ENCODE data around the gene STAM.

The STAM gene

DNA sequence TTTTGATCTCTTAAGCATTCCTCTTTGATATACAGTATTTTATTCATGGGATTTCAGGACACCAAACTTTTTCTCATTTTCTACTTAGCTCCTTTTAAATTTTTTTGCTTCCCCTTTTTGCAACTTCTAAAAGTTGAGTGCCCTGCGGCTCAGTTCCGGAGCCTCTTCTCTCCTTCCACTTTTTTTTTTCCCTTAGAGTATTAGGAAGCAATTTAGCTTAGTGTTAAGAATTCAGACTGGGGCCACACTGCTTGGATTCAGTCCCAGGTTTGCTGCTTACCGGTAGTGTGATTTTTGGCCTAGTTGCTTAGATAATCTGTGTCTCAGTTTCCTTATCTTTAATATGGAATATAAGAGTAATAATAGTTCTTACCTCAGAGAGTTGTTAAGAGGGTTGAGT, 3.4 kb downstream of the STAM start:
- DNase-seq = no peak

DNA sequence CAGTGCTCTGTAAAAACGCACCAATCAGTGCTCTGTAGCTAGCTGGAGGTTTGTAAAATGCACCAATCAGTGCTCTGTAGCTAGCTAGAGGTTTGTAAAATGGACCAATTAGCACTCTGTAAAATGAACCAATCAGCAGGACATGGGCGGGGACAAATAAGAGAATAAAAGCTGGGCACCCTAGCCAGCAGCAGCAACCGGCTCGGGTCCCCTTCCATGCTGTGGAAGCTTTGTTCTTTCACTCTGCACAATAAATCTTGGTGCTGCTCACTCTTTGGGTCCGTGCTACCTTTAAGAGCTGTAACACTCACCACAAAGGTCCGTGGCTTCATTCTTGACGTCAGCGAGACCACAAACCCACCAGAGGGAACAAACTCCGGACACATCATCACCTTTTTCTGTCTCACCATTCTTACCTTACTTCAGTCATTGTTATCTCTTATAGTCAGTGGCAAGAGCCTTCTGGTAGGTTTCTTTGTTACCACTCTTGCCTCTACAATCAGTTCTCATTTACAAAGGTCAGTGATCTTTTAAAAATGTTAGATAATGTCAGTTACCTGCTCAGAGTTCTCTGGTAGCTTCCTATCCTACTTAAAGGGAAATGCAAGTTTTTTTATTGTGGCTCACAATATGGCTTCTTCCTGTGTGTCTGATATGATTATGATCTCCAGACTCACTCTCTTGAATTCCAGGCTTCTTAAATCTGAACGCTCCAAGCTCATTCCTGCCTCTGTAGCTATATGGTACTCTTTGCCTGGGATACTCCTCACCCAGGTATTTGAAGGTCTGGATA, 4.5 kb downstream of the STAM start:
- DNase-seq = no peak

DNA sequence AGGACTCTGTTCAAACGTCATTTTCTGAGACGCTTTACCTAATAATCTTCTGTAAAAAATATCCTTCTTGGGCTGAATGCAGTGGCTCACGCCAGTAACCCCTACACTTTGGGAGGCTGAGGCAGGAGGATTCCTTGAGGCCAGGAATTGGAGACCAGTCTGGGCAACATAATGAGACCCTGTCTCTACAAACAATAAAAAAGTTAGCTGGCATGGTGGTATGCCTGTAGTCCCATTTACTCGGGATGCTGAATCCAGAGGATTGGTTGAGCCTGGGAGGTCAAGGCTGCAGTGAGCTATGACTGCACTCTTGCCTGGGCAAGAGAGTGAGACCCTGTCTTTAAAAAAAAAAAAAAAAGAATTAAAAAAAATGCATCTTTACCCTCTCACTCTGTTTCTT, 5.1 kb downstream of the STAM start:
- no peak for DNase-seq

DNA sequence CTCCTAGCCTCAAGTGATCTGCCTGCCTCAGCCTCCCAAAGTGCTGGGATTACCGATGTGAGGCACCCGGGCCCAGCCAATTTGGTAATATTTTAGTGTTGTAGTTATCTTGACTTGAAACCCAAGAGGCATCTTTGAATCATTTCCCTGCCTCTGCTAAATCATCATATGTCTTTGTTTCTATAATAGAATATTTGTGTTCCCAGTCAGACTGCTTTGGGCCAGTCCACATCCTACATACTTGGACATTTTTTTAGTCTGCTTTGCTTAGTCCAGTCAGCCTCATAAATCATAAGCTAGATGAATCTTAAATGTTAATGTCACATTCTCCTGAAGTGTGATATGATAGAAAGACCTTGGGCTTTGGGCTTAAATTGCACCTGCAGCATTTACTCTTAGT, 5.9 kb downstream of the STAM start:
- DNase-seq = no peak

DNA sequence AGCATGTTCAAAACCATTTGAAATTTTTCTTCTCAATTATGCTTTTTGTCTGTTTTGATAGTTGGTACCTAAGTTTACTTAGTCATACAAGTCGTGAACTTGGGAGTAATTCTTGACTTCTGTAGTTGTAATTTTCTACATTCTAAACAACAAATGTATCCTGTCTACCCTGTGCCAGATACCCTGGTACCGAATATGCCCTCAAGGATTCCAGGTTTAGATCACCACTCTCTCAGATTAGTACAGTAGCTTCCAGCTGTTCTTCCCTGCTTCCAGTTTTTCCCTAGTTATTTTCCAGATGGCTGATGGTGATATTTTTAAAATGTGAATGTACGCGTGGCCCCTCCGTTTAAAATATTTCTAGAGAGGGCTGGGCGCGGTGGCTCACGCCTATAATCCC, 6.5 kb downstream of the STAM start:
- no peak for DNase-seq

DNA sequence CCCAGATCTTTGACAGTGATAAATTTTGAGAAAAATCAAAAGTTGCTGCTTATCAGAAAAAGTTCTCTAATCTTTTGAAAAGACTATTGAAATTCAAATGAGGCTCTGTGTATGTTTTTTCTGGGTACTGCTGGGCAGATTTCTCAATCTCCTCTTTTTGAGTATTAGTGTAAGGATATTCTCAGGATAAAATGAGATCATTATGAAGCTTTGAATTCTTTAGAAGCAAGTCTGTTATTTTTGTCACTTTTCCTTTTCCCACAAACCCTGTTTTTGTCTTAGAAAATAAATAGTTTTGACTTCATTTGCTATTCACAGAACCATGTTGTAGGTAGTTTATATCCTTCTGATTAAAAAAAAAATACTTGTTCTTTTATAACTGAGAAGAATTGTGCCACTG, 7.9 kb downstream of the STAM start:
- no peak for DNase-seq

DNA sequence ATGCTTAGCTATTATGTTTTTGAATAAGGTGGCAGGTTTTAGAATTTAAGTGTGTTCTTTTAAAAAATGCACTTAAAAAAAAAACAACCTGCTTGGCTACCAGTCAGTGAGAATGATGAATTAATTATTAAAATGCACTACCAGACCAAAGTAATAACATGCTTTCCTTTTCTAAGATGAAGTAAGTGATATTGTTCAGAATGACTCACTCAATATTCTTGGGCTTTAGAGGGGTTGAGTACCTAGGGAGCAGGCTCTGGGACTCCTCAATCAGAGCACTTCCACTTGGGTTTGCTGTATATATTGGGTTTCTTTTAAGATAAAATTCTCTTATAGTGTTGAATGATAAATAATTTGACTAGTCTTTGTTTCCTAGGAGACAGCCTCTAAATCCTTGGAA, 8.6 kb downstream of the STAM start:
- DNase-seq = no peak

DNA sequence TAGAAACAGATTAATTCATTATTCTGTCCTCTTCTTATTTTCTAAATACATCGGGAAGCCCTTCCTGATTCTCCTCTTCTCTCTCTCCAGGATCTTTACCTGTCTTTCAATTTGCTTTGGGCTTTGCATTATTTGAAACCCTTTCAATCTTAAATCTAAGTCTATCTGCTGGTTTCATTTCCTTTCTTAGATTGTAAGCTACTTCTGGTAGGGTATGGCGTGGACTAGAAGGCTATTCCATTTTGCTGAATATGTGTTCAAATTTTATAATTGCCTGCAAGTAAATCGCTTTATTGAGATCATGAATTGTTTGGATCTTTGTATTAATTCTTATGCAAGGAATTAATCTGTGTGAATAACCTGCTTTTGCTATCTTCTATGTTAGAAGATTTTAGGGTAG, 11.1 kb downstream of the STAM start:
- no peak for DNase-seq

DNA sequence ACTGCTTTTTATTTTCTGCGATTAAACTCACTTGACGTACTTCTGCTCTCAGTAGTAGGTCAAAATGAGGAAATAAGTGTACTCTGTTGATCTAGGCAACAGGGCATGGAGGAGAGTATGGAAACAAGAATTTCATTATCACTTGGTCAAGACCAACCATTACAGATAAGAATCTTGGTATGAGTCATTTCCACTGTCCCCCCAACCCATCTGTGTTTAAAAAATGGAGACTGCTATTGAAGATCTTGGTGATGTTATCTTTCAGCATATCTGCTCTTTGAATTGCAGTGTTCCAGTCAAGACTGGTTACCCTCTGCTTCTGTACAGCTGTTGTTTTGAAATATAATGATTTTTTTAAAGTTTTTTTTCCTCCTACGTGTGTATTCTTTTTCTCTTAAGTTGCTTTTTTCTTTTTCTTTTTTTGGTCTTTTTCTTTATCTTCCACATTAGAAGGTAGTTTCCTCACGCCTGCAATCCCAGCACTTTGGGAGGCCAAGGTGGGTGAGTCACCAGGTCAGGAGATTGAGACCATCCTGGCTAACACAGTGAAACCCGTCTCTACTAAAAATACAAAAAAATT, 11.7 kb downstream of the STAM start:
- no peak for DNase-seq

DNA sequence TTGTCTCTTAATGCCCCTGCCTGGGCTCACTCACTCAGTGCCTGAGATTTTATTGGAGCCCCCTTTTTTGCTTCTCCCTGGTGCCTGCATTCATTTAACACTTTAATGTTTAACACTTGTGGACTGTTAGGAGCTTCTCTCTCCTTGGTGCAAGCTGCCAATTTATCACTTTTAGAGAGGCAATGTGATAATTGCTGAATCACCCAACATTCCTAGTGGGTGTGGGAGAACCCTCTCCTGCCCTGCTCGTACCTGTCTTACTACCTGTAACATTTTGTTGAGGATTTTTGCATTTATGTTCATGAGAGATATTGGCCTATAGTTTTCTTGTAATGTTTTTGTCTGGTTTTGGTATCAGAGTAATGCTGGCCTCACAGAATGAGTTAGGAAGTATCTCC, 13.2 kb downstream of the STAM start:
- DNase-seq = no peak

DNA sequence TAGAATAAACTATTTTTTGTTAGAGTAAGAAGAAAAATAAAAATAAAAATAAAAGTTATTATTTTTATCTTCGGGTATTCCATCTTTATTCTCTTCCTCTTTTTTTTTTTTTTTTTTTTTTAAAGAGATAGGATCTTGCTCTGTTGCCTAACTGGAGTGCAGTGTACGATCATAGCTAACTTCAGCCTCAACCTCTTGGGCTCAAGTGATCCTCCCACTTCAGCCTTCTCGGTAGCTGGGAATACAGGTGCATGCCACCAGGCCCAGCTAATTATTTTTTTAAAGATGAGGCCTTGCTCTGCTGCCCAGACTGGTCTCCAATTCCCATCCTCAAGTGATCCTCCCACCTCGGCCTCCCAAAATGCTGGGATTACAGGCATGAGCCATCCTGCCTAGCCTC, 15.4 kb downstream of the STAM start:
- no peak for DNase-seq

DNA sequence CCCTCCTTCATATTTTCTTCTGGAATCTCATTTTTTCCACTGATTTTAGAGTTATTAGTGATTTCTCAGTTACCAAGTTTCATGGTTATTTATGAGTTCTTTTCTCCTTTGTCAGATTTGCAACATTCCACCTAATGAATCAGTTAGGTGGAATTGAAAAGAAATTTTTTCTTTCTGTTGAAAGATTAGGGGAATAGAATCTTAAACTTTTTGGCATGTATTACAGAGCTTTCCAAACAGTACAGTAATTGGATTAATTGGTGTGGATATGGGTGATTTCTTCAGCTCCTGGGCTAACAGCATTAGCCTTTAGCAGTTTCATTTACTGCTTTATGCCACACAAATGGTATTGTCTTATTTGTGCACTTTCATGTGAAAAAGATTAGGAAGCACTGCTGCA, 17.0 kb downstream of the STAM start:
- DNase-seq = no peak

DNA sequence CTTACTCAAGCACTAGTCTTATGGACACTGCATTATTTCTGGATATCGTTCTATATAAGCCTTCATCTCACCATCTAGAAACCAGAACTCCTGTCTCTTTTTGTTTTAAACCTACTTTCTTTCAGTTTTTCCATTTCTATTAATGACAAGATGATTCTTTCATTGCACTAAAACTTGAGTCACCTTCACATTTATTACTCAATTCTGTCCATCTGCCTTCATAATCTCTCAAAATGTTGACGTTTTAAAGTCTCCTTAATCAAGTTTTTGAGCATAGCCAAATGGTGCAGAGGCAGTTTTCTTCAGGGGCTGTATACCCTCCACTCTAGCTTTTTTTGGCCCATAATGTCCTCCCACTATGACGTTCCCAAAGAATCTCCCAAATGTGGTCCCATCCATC, 17.6 kb downstream of the STAM start:
- no peak for DNase-seq

DNA sequence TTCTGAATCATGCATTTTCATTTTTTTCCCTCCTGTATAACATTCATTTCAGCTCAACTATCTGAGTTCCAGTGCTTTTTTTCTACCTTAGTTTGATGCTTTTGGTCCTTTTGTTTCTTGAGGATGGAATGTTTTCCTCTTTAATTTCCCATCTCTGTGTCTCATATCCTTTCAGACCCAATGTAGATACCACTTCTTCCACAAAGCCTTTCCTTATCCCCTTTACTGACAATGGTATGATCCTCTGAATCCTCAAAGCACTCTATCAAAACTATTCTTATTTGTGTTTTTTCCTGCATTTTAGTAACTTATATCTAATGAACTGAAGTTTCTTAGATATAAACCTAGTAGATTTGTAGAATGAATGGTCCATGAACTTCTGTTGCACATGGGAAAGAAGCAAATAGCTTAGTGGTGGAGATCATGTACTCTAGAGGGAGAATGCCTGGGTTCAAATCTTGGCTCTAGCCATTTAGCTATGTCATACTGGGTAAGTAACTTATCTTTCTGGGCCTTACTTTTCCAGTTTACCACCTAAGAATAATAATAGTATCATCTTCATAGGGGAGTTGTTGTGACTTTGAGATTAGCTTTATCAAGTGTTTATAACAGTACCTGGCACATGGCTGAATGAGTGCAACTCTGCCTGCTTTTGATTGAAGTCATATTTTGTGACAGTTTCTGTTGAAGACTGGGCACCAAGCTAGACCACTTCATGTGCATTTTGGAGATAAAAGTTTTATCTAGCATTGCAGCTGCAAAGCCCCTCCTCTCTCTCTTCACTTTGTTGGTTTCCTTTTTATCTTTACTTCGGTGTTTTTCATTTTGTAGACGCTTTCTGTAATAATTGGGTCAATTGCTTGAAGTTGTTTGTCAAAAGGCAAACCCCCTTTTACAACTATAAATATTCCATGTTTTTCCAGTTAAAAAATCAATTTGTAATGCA, 18.5 kb downstream of the STAM start:
- no peak for DNase-seq

DNA sequence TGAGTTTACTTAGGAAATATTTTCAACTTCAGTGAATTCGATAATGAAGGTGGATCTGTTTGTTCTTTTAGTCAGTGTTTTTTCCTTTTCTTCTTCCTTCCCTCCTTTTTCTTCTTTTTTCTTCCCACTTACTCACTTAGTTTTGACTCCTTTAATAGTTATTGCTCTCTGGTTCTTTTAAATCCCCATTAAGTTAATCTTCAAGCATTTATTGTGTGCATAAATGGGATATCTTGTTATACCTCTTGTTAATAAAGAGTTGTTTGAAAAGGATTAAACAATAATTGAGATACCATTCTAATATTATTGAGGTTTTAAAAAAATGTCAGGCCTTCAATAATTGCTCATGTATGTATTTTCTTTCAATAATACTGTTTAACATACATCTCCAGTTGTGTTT, 19.5 kb downstream of the STAM start:
- no peak for DNase-seq

DNA sequence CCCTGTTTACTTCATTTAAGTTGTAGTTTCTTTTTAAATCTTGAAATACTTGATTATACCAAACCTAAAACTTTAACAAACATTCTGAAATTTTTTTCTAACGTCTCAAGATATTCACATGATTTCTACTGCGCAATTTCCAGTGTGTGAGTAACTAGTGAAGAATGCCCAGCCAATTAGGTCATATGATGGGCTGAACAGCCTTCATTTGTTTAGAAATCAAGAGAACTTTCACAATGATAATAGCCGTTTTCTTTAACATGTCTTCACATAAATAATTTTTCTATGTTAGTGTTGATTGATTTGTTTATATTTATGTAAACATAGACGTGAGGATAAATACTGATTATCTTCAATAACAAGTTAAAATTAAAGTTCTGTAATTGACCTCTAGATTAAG, 21.8 kb downstream of the STAM start:
- DNase-seq = no peak

DNA sequence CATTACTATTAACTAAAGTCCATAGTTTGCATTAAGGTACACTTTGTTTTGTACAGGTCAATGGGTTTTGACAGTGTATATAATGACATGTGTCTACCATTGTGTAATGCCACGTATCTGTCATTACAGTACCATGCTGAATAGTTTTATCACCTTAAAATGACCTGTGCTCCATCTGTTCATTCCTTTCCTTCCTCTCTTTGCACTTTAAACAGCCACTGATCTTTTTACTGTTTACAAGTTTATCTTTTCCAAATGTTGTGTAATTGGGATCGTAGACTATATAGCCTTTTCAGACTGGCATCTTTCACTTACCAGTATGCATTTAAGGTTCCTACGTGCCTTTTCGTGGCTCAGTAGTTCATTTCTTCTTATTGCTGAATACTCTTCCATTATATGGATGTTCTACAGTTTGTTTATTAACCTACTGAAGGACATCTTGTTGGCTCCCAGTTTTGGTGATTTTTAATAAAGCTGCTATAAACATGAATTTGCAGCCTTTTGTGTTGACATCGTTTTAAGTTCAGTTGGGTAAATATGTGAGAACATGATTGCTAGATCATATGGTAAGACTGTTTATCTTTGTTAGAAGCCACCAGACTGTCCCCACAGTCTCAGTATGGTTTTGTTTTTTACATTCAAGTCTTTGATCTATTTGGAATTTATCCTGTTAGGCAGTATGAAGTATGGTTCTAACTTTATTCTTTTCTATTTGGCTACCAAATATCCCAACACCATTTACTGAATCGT, 24.7 kb downstream of the STAM start:
- DNase-seq = no peak

DNA sequence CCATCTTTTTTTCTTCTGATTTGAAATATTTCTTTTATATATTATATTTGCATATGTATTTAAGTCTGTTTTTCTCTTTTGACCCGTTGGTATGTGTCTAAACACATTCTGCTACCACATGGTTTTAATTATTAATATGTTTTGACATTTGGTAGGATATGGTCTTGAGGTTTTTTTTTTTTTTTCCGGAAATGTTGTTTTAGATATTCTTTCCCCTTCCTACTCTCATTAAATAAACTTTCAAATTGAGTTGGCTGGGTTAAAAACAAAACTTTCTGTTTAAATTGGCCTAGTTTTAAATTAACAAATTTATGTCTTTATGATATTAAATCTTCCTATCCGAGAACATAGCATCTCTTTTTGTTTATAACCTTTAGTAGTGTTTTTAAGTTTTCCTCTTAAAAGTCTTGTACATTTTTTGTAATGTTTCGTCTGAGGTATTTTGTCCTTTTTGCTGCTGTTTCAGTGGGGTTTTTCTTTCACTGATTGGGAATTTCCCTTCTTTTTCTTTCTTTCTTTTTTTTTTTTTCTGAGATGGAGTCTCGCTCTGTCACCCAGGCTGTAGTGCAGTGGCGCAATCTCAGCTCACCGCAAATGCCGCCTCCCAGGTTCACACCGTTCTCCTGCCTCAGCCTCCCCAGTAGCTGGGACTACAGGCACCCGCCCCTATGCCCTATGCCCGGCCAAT, 25.4 kb downstream of the STAM start:
- DNase-seq = no peak

DNA sequence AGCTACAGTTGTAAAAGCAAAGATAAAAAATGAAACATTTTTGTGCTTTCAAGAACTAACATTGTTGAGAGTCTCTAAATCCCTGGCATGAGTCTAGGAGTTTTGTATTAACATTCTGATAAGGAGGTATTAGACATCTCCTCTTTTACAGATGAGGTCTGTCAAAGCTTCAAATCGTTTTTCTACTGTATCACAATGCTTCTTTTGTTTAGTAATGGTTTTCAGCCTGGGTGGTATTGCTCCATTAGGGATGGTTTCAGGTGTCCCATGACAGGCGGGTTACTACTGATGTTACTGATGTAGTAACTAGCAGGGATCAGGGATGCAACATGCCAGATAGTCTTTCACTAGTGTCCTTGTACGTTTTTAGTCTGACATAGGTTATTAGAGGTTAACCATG, 27.4 kb downstream of the STAM start:
- no peak for DNase-seq

DNA sequence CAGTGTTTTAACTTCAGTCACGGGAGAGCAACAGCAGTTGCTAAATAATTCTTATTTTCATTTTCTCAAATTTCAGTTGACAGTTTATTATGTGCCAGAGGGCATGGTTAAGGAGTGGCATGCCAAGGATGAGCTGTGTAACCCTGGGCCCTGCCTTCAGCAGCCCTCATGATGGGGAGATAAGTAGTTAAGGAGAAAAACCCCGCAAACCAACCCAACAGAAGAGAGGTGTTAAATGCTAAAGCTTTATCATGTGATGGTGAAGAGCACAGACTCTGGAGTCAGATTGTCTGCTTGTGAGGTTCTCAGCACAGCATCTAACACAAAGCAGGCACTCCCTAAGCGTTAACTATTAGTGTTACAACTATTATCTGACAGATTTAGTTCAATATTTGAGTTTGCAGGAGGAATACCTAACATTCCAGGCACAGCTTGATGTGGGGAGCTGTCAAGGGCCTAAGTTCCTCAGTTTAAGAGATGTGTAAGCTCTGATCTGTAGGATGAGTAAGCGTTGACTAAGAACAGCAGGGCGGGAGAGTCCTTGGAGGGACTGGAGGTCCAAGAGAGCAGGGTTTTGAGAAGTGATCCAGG, 29.6 kb downstream of the STAM start:
- peak in 4 of 56 donors; percentile 2 to 26 (median 12) for DNase-seq

DNA sequence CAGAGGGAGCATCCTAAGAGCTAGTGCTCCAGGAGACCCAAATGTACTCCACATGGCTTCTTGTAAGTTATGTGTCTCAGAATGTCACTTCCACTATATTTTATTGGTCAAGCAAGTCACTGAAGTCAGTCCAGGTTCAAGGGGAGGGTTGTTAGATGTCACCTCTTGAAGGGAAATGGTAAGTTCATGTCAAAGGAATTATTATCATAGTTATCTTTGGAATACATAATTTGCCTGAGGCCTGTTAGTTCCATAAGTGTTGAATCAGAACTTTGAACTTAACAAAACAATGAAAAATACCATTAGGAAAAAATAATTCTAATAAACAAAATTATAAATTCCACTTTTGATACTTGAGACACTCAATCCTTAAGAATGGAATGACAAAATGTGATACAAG, 30.6 kb downstream of the STAM start:
- no peak for DNase-seq

Measured in nucleus accumbens (tissue), 56 donors.